Neural cell (in vitro differentiated cells): ENCODE measurements around the gene NDUFV1. TPM values are rescaled to one million over a fixed set of nuclear protein-coding genes. Genes with fewer than 3 reads are reported as not detected.
"Not testable (repeated sequence)": the region's sequence is repeated elsewhere in the genome, so short reads cannot be mapped to it uniquely, and the experiment has no call there.

ENCODE experiments used
- H2AFZ ChIP-seq: fragments of 200-600, 300-800 bp; sonication (generic), shearing (Covaris generic); 2 replicates; pipeline ENCODE4 v1.6.0; 2014; ENCODE audit warnings: low read depth, mild to moderate bottlenecking, antibody characterized with exemption, low read length, moderate library complexity
- H3F3A ChIP-seq: fragments of 200-600 bp; shearing (Covaris generic); 2 replicates; pipeline ENCODE4 v1.6.1; 2016; ENCODE audit warnings: mild to moderate bottlenecking, moderate library complexity, mixed read lengths, antibody characterized with exemption, low read length; ENCODE audit not compliant: insufficient read depth, poor library complexity, severe bottlenecking
- H3K27ac ChIP-seq: fragments of 200-600, 300-800 bp; sonication (generic), shearing (Covaris generic); 2 replicates; pipeline ENCODE4 v1.5.1; 2014; ENCODE audit warnings: mild to moderate bottlenecking, low read length, moderate library complexity
- H3K27me3 ChIP-seq: fragments of 300-800, 200-600 bp; sonication (generic), shearing (Covaris generic); 2 replicates; pipeline ENCODE4 v1.6.0; 2014; ENCODE audit warnings: mild to moderate bottlenecking, low read depth, low read length, moderate library complexity; ENCODE audit not compliant: insufficient read depth
- H3K36me3 ChIP-seq: fragments of 300-800, 200-600 bp; sonication (generic), shearing (Covaris generic); 2 replicates; pipeline ENCODE4 v1.5.1; 2014; ENCODE audit warnings: mild to moderate bottlenecking, antibody characterized with exemption, low read length, moderate library complexity; ENCODE audit not compliant: insufficient read depth
- H3K4me2 ChIP-seq: fragments of 300-800, 200-600 bp; sonication (generic), shearing (Covaris generic); 2 replicates; pipeline ENCODE4 v1.6.0; 2014; ENCODE audit warnings: mild to moderate bottlenecking, low read length
- H3K4me3 ChIP-seq: fragments of 300-800, 200-600 bp; sonication (generic), shearing (Covaris generic); 2 replicates; pipeline ENCODE4 v1.5.1; 2014; ENCODE audit warnings: mild to moderate bottlenecking, low read length, moderate library complexity
- H3K79me2 ChIP-seq: fragments of 200-600 bp; shearing (Covaris generic); replicated peaks from 2 replicates; pipeline ENCODE4 v1.6.0; 2014; ENCODE audit warnings: mild to moderate bottlenecking, low read length, moderate library complexity; ENCODE audit not compliant: insufficient read depth
- H3K9ac ChIP-seq: fragments of 300-800, 200-600 bp; sonication (generic), shearing (Covaris generic); 2 replicates; pipeline ENCODE4 v1.6.1; 2016; ENCODE audit warnings: mild to moderate bottlenecking, low read length, mixed read lengths
- H3K9me2 ChIP-seq: fragments of 200-600 bp; shearing (Covaris generic); 2 replicates; pipeline ENCODE4 v1.6.1; 2016; ENCODE audit warnings: mild to moderate bottlenecking, low read length, mixed read lengths; ENCODE audit not compliant: insufficient read depth
- H3K9me3 ChIP-seq: fragments of 200-600, 300-800 bp; sonication (generic), shearing (Covaris generic); 2 replicates; pipeline ENCODE4 v1.6.1; 2016; ENCODE audit warnings: mild to moderate bottlenecking, mixed run types, low read length, moderate library complexity, mixed read lengths
- H4K20me1 ChIP-seq: fragments of 200-600 bp; shearing (Covaris generic); 2 replicates; pipeline ENCODE4 v1.6.1; 2016; ENCODE audit warnings: mild to moderate bottlenecking, mixed run types; ENCODE audit not compliant: insufficient read depth
- CTCF ChIP-seq: fragments of 450-650 bp; IDR thresholded peaks from 2 replicates; pipeline ENCODE4 v1.5.1; 2014; ENCODE audit warnings: antibody characterized with exemption, mild to moderate bottlenecking, moderate library complexity; ENCODE audit not compliant: poor library complexity, severe bottlenecking
- EP300 ChIP-seq: fragments of 450-650 bp; conservative IDR thresholded peaks from 2 replicates; pipeline ENCODE4 v1.6.1; 2014; ENCODE audit warnings: antibody characterized with exemption, mild to moderate bottlenecking, moderate library complexity; ENCODE audit not compliant: poor library complexity, severe bottlenecking
- EZH2 ChIP-seq: fragments of 200-600, 300-800 bp; shearing (Covaris generic), sonication (generic); IDR thresholded peaks from 2 replicates; pipeline ENCODE4 v1.6.1; 2014; ENCODE audit warnings: antibody characterized with exemption, low read length, borderline replicate concordance, mild to moderate bottlenecking; ENCODE audit not compliant: insufficient read depth, poor library complexity, severe bottlenecking
- MXI1 ChIP-seq: fragments of 450-650 bp; conservative IDR thresholded peaks from 2 replicates; pipeline ENCODE4 v1.6.1; 2014; ENCODE audit warnings: antibody characterized with exemption, mild to moderate bottlenecking; ENCODE audit not compliant: poor library complexity, severe bottlenecking
- POLR2AphosphoS5 ChIP-seq: IDR thresholded peaks from 2 replicates; pipeline ENCODE4 v1.6.1; 2012
- RAD21 ChIP-seq: fragments of 450-650 bp; conservative IDR thresholded peaks from 2 replicates; pipeline ENCODE4 v1.6.1; 2014; ENCODE audit warnings: antibody characterized with exemption, mild to moderate bottlenecking, moderate library complexity
- REST ChIP-seq: IDR thresholded peaks from 2 replicates; pipeline ENCODE4 v1.6.1; 2012; ENCODE audit warnings: borderline replicate concordance
- SMC3 ChIP-seq: fragments of 450-650 bp; conservative IDR thresholded peaks from 2 replicates; pipeline ENCODE4 v1.6.1; 2014; ENCODE audit warnings: antibody characterized with exemption, mild to moderate bottlenecking, moderate library complexity; ENCODE audit not compliant: poor library complexity
- TAF1 ChIP-seq: IDR thresholded peaks from 2 replicates; pipeline ENCODE4 v1.6.1; 2012; ENCODE audit warnings: low read depth
- polyA plus RNA-seq: library from polyadenylated mRNA; depleted of rRNA; stranded (reverse); fragments of >200 nt; gene quantifications from 2 replicates; pipeline ENCODE4 v1.2.3, GENCODE V29; 2014

The NDUFV1 gene
- polyA plus RNA-seq, 1 donor from 2014 or later, result 393 TPM

- TF ChIP-seq CTCF (no peak), RAD21 (no peak), SMC3 (no peak), POLR2AphosphoS5 (no peak), TAF1 (no peak), REST (no peak), EP300 (no peak), EZH2 (no peak), MXI1 (no peak)
- Histone ChIP-seq H3K4me2 (no peak overlapping the region), H3K4me3 (no peak overlapping the region), H4K20me1 (no peaks in the 10 kb centered on the region), H3K9me2 (no peaks in the 10 kb centered on the region), H3K36me3 (no peaks in the 10 kb centered on the region), H3K9me3 (no peaks in the 10 kb centered on the region), H3K79me2 (no peaks in the 10 kb centered on the region), H3K27me3 (no peaks in the 10 kb centered on the region), H3K27ac (no peak overlapping the region), H3K9ac (no peak overlapping the region), H3F3A (no peaks in the 10 kb centered on the region), H2AFZ (no peak overlapping the region)
Measured at GRCh38 chr11:67600324-67601029, 6.3 kb upstream of the NDUFV1 start.

- H3F3A ChIP-seq, result no peaks in the 10 kb centered on the region
- H3K27ac ChIP-seq, result no peak overlapping the region
- no peak overlapping the region for H3K4me2 ChIP-seq
- H3K9me3 ChIP-seq, result no peaks in the 10 kb centered on the region
- H3K9ac ChIP-seq, result no peak overlapping the region
- H3K79me2 ChIP-seq, result no peaks in the 10 kb centered on the region
- no peaks in the 10 kb centered on the region for H3K36me3 ChIP-seq
- H3K27me3 ChIP-seq, result no peaks in the 10 kb centered on the region
- H3K9me2 ChIP-seq, result no peaks in the 10 kb centered on the region
- no peak for TF ChIP-seq CTCF
- TF ChIP-seq POLR2AphosphoS5, result no peak
- TF ChIP-seq RAD21, result no peak
- TF ChIP-seq EP300, result no peak
- no peak for TF ChIP-seq TAF1
- TF ChIP-seq SMC3, result no peak
- no peak for TF ChIP-seq MXI1
- TF ChIP-seq REST, result no peak
- no peak for TF ChIP-seq EZH2
- H3K4me3 ChIP-seq, result no peak overlapping the region
- no peak overlapping the region for H2AFZ ChIP-seq
- H4K20me1 ChIP-seq, result no peaks in the 10 kb centered on the region
Measured at GRCh38 chr11:67601098-67601497, 5.6 kb upstream of the NDUFV1 start.

- H3K9me2 ChIP-seq, H3K79me2 ChIP-seq, H3K36me3 ChIP-seq, H3K9ac ChIP-seq, H4K20me1 ChIP-seq, H3K4me2 ChIP-seq, H3F3A ChIP-seq, H3K9me3 ChIP-seq, H3K4me3 ChIP-seq, H3K27me3 ChIP-seq, H2AFZ ChIP-seq, H3K27ac ChIP-seq: not testable (repeated sequence)
Measured at GRCh38 chr11:67604119-67604518, 2.6 kb upstream of the NDUFV1 start.
